ENCODE results near the gene HHAT.

Gene HHAT

GRCh38 chr1:210692796-210693195 is 364.1 kb downstream of the HHAT start:
- no peak for DNase-seq

DNA sequence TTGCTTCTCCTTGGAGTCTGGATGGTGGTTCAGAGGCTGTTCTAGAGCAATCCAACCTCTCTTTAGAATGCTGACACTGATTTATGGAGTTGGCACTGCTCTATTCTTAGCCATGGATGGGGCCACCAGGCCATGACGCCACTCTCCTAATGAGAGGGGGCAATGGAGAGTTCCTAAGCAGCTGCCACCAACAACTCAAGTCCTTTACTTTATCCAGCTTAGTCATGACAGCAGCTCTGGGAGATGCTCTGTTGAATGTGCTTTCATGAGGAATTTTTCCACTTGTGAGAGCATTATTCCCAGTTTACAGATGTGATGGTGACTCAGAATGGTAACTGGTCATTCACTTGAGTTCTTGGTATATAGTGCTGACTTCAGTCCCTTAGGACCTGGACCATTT is 366.3 kb downstream of the HHAT start:
- DNase-seq = no peak

DNA sequence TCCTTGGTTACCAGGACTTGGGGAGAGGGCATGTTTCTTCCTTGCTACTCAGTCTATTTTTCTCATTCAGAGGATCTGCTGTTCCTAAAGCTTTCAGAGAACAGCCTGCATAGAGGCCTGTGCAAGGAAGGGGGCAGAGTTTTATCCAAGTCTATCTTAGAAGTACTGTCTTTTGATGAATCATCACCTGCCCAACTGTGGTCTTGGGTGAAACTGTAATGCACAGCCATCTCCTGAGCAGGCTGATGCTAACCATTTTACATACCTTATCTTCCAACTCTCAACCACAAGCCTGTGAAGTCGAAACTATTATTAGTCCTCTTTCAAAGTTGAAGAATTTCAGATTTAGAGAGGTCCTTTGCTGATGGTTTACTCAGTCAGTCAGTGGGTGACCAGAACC is 368.0 kb downstream of the HHAT start:
- DNase-seq = no peak

DNA sequence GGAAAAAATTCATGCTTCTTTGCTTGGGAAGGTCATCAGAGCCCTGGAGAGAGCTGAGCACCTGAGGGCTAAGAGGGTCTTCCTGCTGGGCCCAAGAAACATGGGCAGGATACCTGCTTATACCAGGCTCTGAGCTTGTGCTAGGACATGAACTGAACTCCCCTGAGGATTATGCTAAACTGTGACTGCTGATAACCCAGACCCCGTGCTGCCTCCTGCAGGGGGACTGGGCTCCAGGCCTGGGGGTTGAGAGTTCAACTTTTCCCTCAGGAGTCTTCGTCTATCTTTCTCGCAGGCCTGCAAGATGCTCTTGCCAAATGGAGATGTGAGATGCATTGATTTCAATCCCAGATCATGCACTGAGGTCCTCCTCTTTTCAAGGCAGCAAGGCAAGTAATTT is 368.5 kb downstream of the HHAT start:
- no peak for DNase-seq

GRCh38 chr1:210698661-210699060 is 370.0 kb downstream of the HHAT start:
- DNase-seq = no peak

DNA sequence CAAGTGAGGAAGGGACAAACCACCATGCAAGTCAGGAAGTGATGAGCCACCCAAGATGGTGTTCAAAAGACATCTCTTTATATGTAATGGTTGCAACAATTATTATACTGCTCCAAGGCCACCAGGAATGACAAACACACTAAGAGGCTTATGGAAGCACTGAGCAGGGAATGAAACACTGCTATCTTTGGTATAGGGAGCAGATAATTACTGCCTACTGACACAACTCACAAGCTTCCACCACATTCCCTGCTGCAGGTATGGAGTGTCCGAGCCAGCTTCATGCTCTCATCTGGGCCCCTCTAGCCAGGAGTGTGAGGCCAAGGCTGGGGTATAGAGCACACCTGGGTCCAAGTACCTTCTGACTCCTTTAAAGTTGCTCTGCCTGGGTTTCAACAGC is 371.4 kb downstream of the HHAT start:
- DNase-seq = no peak

- DNase-seq = no peak
These were observed 371.8 kb downstream of the HHAT start for GRCh38 chr1:210700511-210700910.

- DNase-seq = no peak
These were observed 373.8 kb downstream of the HHAT start for GRCh38 chr1:210702506-210702905.

DNA sequence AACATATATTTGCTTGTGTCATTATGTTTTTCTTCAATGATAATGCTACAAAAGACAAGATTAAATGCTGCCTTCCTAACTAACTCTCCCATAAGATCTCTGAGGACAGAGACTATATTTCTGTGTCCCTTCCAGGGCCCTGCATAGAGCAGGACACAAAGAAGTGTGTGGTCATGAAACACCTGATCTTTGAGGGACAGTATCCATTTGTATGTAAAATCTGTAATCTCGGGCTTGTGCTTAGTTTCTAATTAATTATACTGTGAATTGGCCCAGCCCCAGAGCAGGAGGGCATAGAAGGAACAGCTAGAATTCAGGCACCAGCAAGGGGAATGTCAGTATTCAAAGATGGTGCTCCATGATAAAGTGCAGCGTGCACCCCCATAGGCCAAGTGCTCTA is 374.9 kb downstream of the HHAT start:
- no peak for DNase-seq

GRCh38 chr1:210705086-210705485 is 376.4 kb downstream of the HHAT start:
- no peak for DNase-seq

DNA sequence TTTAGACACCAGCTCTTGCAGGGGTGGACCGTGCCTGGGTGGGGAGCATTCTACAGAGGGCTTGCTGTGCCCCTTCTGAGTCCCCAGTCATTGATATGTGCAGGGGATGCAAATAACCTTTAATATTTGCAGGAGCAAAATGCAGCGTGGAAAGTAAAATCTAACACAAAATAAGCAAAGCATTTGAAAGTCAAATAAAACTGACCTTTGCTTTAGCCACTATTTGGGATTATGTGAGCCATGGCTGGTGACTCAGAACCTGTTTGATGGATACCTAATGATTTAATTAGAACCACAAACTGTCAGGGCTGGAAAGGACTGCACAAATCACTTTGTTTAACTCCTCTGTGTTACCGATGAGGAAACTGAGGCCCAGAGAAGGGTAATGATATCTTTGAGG is 377.5 kb downstream of the HHAT start:
- DNase-seq = no peak

DNA sequence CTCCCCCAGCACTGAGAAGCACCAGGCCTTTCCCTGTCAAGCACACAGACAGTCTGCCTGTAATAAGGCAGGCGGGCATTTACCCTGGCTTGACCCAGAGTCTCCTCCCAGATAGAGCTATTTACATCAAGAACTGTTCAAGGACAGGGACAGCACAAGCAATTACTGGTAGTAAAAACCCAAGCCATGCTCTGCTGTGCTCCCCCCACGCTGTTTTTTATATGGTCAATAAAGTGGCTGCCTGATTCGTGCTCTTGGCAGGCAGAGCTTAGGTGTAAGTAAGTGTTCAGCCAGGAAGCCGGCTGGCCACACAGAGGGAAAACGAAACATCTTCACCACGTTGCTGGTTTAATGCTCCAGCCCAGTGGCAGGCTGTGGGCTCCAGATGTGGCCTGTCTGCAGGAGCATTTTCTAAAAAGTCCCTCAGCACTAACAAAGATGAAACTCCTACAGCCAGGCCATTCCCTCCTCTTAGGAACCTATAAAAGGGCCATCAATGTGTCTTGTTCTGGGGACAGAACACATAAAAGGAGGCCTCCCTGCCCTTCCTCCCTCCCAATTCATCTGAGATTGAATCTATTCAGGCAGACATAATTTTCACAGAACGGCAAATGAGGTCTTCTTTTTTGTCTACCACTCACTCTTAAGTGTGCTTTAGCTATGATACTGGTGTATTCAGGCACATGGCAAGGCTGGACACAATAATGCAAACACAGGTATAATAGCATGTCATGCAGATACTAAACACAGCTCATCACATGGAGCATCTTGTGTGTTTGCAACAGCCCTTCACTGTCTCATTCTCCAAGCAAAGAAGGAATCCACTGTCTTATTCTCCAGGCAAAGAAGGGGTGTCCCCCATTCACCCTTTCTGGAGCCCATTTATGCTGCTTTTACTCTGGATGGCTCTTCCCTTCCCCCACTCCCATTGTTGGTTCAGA is 378.9 kb downstream of the HHAT start:
- DNase-seq = no peak

- no peak for DNase-seq
These were observed 381.0 kb downstream of the HHAT start for GRCh38 chr1:210709701-210710100.

DNA sequence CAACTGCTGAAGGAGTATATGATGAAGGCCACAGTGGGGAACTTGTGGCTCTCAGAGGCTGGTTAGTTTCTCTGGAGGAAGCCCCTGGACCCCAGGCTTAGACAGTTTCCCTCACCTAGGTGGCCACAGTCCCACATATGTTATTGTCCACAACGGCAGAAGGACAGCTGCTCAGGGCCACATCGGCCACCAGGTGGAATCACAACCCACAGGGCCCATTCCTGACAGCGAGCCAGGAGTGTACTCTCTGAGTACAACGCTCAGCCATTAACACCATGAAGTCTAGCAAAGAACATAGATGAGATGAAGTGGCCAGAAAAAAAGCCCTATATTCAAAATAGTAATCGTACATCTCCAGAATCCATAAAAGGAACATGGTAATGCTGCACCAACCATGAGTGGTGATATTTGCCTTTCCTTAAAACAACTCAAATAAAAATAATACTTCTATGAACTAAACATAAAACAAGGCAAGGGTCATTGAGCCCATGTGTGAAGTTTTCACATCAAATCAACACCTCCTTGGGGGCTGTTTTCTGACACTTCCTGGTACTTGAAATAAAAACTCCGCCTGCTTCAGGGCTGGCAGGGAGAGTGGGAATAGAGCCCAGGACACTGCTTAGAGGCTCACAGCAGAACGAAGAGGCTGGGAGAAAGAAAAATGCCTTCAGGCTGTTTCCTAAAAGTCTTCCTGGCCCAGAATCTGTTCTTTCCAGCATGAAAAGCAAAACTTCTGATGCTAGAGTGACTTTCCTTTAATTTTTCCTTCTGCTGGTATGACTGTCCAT is 383.3 kb downstream of the HHAT start:
- no peak for DNase-seq

DNA sequence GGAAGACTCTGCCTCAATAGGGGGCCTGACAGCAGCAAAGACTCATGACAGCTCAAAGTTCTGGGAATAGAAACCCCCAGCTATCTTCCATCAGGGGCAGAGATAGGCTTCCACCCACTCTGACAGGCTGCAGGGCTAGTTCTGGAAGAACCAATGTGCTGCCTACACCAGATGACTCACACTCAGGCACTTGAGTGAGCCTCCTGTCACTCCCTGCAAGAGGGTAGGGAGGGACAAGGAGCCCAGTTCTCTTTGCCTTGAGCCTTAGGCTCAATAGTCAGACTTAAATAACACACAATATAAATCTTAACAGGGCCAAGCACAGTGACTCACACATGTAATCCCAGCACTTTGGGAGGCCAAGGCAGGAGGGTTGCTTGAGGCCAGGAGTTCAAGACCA is 386.4 kb downstream of the HHAT start:
- no peak for DNase-seq

GRCh38 chr1:210722410-210723081 is 393.8 kb downstream of the HHAT start:
- DNase-seq = no peak

GRCh38 chr1:210723646-210724045 is 394.9 kb downstream of the HHAT start:
- no peak for DNase-seq

GRCh38 chr1:210724768-210725167 is 396.1 kb downstream of the HHAT start:
- no peak for DNase-seq

All from NCI-H2029 treated with DMSO at 0.1 percent for 48 hours (cell line).